DOHH2 (cell line): Measurements from ENCODE around the gene TMPRSS13.

ENCODE experiments used
- H3F3A ChIP-seq: fragments of 200-600 bp; sonication (generic), shearing (Covaris generic); 2 replicates; pipeline ENCODE4 v1.6.0; 2016; ENCODE audit warnings: antibody characterized with exemption, mild to moderate bottlenecking; ENCODE audit not compliant: control insufficient read depth, insufficient read depth
- H3K27ac ChIP-seq: fragments of 200-600 bp; sonication (generic); 2 replicates; pipeline ENCODE4 v1.5.1; 2014; ENCODE audit warnings: low read depth, mild to moderate bottlenecking, low read length, moderate library complexity
- H3K27me3 ChIP-seq: fragments of 200-600 bp; sonication (generic); 2 replicates; pipeline ENCODE4 v1.6.1; 2014; ENCODE audit warnings: mild to moderate bottlenecking, low read length, mixed read lengths; ENCODE audit not compliant: control insufficient read depth
- H3K36me3 ChIP-seq: fragments of 200-600 bp; sonication (generic); 2 replicates; pipeline ENCODE4 v1.6.1; 2014; ENCODE audit warnings: mild to moderate bottlenecking, low read length, moderate library complexity, mixed read lengths; ENCODE audit not compliant: control insufficient read depth
- H3K4me1 ChIP-seq: fragments of 200-600 bp; sonication (generic); 2 replicates; pipeline ENCODE4 v1.6.1; 2014; ENCODE audit warnings: mild to moderate bottlenecking, low read length, mixed read lengths; ENCODE audit not compliant: control insufficient read depth
- H3K4me2 ChIP-seq: fragments of 200-600 bp; sonication (generic); 2 replicates; pipeline ENCODE4 v1.6.0; 2014; ENCODE audit warnings: mild to moderate bottlenecking, low read length, moderate library complexity
- H3K4me3 ChIP-seq: fragments of 200-600 bp; sonication (generic); 2 replicates; pipeline ENCODE4 v1.5.1; 2014; ENCODE audit warnings: mild to moderate bottlenecking, low read length, mixed read lengths
- H3K79me2 ChIP-seq: fragments of 200-600 bp; sonication (generic); 2 replicates; pipeline ENCODE4 v1.6.1; 2014; ENCODE audit warnings: mild to moderate bottlenecking, low read length, mixed read lengths; ENCODE audit not compliant: control insufficient read depth
- H3K9me2 ChIP-seq: fragments of 200-600 bp; sonication (generic); replicated peaks from 2 replicates; pipeline ENCODE4 v1.6.1; 2014; ENCODE audit warnings: mild to moderate bottlenecking, low read length, mixed read lengths; ENCODE audit not compliant: control insufficient read depth
- H3K9me3 ChIP-seq: fragments of 200-600 bp; sonication (generic); 2 replicates; pipeline ENCODE4 v1.6.1; 2014; ENCODE audit warnings: antibody characterized with exemption, low read length, mixed read lengths; ENCODE audit not compliant: control insufficient read depth, insufficient read depth
- H4K20me1 ChIP-seq: fragments of 200-600 bp; sonication (generic); 2 replicates; pipeline ENCODE4 v1.6.0; 2014; ENCODE audit warnings: low read depth, mild to moderate bottlenecking, antibody characterized with exemption, low read length, moderate library complexity; ENCODE audit not compliant: control insufficient read depth, insufficient read depth
- EZH2phosphoT487 ChIP-seq: fragments of 200-600 bp; sonication (generic); IDR thresholded peaks from 2 replicates; pipeline ENCODE4 v1.6.1; 2017; ENCODE audit warnings: borderline replicate concordance, mild to moderate bottlenecking, antibody characterized with exemption, low read length, moderate library complexity, mixed read lengths
- TF ChIP-seq, protein P1 (sequence below): fragments of 200-600 bp; sonication (generic); IDR thresholded peaks from one replicate; pipeline ENCODE4 v1.5.1; 2014; ENCODE audit warnings: antibody characterized with exemption, mild to moderate bottlenecking, low read depth, low read length; ENCODE audit not compliant: poor library complexity, severe bottlenecking

The TMPRSS13 gene

DNA sequence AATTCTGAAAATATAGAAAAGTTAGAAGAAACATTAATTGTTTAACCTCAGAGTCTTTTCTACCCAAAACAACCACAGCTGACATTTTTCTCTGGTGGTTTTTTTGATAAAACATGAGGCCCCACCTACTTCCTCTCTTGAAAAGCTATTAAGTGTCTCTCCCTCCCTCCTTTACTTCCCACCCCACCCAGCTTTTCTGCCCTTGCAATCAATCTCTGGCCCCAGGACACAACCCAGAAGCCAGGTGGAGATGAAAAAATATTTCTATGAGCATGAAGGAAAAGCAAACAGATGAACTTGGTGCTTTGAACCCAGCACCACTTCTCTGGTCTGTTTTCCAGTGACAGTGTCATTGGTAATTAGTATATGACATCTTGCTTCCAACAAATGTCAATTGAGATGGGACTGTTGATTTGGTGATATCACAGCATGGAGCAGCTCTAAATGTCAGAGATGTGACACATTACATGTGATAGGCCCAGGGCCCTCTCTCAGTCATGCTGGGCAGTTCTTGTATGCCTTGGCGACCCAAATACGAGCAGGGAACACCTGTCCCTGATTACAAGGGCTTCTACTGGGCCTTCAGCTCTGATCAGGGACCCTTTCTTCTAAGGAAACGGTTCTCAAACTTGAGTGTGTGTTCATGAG lies 23.9 kb upstream of the TMPRSS13 start:
- no peaks in the 10 kb centered on the region for H3K9me2 ChIP-seq
- peak overlapping the region; percentile 52 for H3K4me2 ChIP-seq
- no peaks in the 10 kb centered on the region for H3K36me3 ChIP-seq
- H3K79me2 ChIP-seq, result no peaks in the 10 kb centered on the region
- H3F3A ChIP-seq, result no peaks in the 10 kb centered on the region
- no peaks in the 10 kb centered on the region for H4K20me1 ChIP-seq
- H3K9me3 ChIP-seq, result peaks cover 4% of the 10 kb centered on the region; the same call in 1 of the 2 replicates
- TF ChIP-seq, protein P1, sequence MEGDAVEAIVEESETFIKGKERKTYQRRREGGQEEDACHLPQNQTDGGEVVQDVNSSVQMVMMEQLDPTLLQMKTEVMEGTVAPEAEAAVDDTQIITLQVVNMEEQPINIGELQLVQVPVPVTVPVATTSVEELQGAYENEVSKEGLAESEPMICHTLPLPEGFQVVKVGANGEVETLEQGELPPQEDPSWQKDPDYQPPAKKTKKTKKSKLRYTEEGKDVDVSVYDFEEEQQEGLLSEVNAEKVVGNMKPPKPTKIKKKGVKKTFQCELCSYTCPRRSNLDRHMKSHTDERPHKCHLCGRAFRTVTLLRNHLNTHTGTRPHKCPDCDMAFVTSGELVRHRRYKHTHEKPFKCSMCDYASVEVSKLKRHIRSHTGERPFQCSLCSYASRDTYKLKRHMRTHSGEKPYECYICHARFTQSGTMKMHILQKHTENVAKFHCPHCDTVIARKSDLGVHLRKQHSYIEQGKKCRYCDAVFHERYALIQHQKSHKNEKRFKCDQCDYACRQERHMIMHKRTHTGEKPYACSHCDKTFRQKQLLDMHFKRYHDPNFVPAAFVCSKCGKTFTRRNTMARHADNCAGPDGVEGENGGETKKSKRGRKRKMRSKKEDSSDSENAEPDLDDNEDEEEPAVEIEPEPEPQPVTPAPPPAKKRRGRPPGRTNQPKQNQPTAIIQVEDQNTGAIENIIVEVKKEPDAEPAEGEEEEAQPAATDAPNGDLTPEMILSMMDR, result no peak
- TF ChIP-seq EZH2phosphoT487, result no peak
- H3K27ac ChIP-seq, result peak overlapping the region; percentile 25
- H3K4me3 ChIP-seq, result peak overlapping the region; percentile 32
- H3K27me3 ChIP-seq, result no peaks in the 10 kb centered on the region
- H3K4me1 ChIP-seq, result peaks cover 51% of the 10 kb centered on the region

DNA sequence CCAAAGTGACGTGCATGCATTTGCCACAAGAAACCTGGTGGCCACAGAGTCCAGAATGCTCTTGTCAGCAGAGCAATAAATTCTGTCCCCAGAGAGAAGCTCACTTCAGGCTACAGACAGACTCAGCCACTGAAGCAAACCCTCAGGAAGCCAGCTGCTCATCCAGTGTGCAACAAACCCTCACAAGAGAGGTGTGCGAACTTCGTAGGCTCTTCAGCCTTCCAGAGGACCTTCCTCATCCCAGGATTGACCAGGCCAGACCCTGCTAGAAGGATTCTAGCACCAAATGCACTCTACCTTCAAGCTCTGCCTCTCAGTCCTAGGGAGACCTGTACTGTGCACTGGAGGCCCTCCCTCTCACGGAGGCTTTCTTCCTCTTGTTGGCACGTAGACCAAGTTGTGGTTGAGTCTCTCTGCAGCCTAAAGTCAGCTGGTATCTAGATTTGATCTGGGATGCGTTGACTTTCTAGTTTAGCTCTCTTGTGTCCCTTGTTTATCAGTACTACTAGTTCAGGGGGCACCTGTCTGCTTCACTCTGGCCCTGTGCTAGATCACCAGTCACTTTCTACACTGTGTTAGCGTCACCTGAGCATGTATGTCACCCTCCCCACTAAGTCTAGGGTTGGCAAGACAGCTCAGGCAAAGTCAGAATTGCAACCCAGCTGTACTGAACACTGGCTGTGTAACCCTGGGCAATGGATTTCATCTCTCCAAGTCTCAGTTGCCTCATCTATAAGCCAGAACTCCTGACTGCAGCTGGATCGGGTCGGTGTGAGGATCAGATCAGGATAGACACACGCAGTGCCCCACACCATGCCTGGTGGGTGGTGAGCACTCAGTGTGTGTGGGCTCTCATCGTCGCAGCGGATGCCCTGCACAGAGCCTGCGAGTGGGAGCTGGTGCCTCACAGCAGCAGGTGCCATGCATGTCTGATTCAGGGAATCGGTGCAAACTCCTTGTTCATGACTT lies 22.1 kb upstream of the TMPRSS13 start:
- Histone ChIP-seq H3K9me3 (no peaks in the 10 kb centered on the region), H3K79me2 (no peaks in the 10 kb centered on the region), H3K27me3 (no peaks in the 10 kb centered on the region), H3K27ac (peak overlapping the region; percentile 58), H3F3A (no peaks in the 10 kb centered on the region), H3K36me3 (no peaks in the 10 kb centered on the region), H3K4me1 (peaks cover 59% of the 10 kb centered on the region), H3K9me2 (no peaks in the 10 kb centered on the region), H3K4me3 (peak overlapping the region; percentile 58), H3K4me2 (peak overlapping the region; percentile 72), H4K20me1 (no peaks in the 10 kb centered on the region)
- TF ChIP-seq EZH2phosphoT487, result no peak
- TF ChIP-seq, protein P1, result no peak

DNA sequence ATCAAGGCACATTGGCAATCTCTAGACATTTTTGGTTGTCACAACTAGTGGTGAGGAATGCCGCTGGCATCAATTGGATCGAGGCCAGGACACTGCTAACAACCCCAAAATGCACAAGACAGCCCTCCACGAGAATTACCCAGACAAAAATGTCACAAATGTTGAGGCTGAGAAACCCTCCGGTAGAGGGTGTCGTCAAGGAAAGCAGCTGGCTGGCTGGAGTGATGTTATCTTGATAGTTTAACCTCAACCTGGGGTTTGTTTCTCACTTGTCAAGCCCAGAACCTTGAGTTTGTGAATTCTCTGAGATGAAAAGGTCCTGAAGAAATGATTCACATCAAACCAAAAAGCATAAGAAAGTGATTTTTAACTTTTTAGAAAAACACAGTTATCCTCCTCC lies 21.1 kb upstream of the TMPRSS13 start:
- Histone ChIP-seq H3K9me2 (no peaks in the 10 kb centered on the region), H3K27me3 (no peaks in the 10 kb centered on the region), H3F3A (no peaks in the 10 kb centered on the region), H3K36me3 (no peaks in the 10 kb centered on the region), H4K20me1 (no peaks in the 10 kb centered on the region), H3K79me2 (no peaks in the 10 kb centered on the region), H3K9me3 (no peaks in the 10 kb centered on the region), H3K4me1 (peaks cover 59% of the 10 kb centered on the region), H3K27ac (peak overlapping the region; percentile 58), H3K4me3 (peak overlapping the region; percentile 58), H3K4me2 (peak overlapping the region; percentile 72)
- TF ChIP-seq, protein P1, result peak; percentile 62
- no peak for TF ChIP-seq EZH2phosphoT487
